GM23248 (cell line): Measurements from ENCODE around the gene UGGT1. TPM values are rescaled to one million over a fixed set of nuclear protein-coding genes. Genes with fewer than 3 reads are reported as not detected.

Source experiments
- DNase-seq: peaks from one replicate; pipeline ENCODE4 v3.0.0-alpha.2; 2015
- H2AFZ ChIP-seq: fragments of 200-600 bp; sonication (generic); 2 replicates; pipeline ENCODE4 v1.6.1; 2016; ENCODE audit warnings: antibody characterized with exemption
- H3F3A ChIP-seq: fragments of 200-600 bp; sonication (generic); 2 replicates; pipeline ENCODE4 v1.6.1; 2016; ENCODE audit warnings: mild to moderate bottlenecking, antibody characterized with exemption, mixed run types; ENCODE audit not compliant: insufficient read depth
- H3K27ac ChIP-seq: fragments of 200-600 bp; sonication (generic); 2 replicates; pipeline ENCODE4 v1.5.1; 2016; ENCODE audit warnings: mild to moderate bottlenecking
- H3K27me3 ChIP-seq: fragments of 200-600 bp; sonication (generic); replicated peaks from 2 replicates; pipeline ENCODE4 v1.6.1; 2016; ENCODE audit warnings: mild to moderate bottlenecking; ENCODE audit not compliant: insufficient read depth
- H3K36me3 ChIP-seq: fragments of 200-600 bp; sonication (generic); 2 replicates; pipeline ENCODE4 v1.6.1; 2016; ENCODE audit warnings: low read depth, mild to moderate bottlenecking
- H3K4me1 ChIP-seq: fragments of 200-600 bp; sonication (generic); 2 replicates; pipeline ENCODE4 v1.6.1; 2016; ENCODE audit warnings: mild to moderate bottlenecking; ENCODE audit not compliant: insufficient read depth
- H3K4me2 ChIP-seq: fragments of 200-600 bp; sonication (generic); one replicate; pipeline ENCODE4 v1.6.1; 2016; ENCODE audit warnings: mild to moderate bottlenecking; ENCODE audit not compliant: unreplicated experiment
- H3K4me3 ChIP-seq: fragments of 200-600 bp; sonication (generic); 2 replicates; pipeline ENCODE4 v1.5.1; 2016; ENCODE audit warnings: mild to moderate bottlenecking
- H3K79me2 ChIP-seq: fragments of 200-600 bp; sonication (generic); 2 replicates; pipeline ENCODE4 v1.6.1; 2016; ENCODE audit warnings: mild to moderate bottlenecking; ENCODE audit not compliant: insufficient read depth
- H3K9ac ChIP-seq: fragments of 200-600 bp; sonication (generic); 2 replicates; pipeline ENCODE4 v1.6.1; 2016; ENCODE audit warnings: mild to moderate bottlenecking
- H3K9me2 ChIP-seq: fragments of 200-600 bp; sonication (generic); 2 replicates; pipeline ENCODE4 v1.6.1; 2016; ENCODE audit warnings: mixed run types, mild to moderate bottlenecking, moderate library complexity; ENCODE audit not compliant: insufficient read depth
- H3K9me3 ChIP-seq: fragments of 200-600 bp; sonication (generic); one replicate; pipeline ENCODE4 v1.6.1; 2017; ENCODE audit warnings: low read depth
- H4K20me1 ChIP-seq: fragments of 200-600 bp; sonication (generic); 2 replicates; pipeline ENCODE4 v1.6.0; 2016; ENCODE audit not compliant: insufficient read depth
- EZH2 ChIP-seq: fragments of 200-600 bp; sonication (generic); IDR thresholded peaks from 2 replicates; pipeline ENCODE4 v1.6.1; 2018; ENCODE audit warnings: antibody characterized with exemption, mild to moderate bottlenecking; ENCODE audit not compliant: insufficient read depth, poor library complexity, severe bottlenecking
- EZH2phosphoT487 ChIP-seq: fragments of 200-600 bp; sonication (generic); IDR thresholded peaks from 2 replicates; pipeline ENCODE4 v1.6.1; 2018; ENCODE audit warnings: antibody characterized with exemption, moderate library complexity, mild to moderate bottlenecking, low read depth; ENCODE audit not compliant: insufficient read depth
- WGBS, 2 experiments: methylation state at CpG; one replicate each; pipeline ENCODE4 v1.1.6; 2015 to 2017; ENCODE audit warnings: low lambda C conversion rate in 2 of 2, low coverage in 1 of 2; ENCODE audit errors: missing lambda C conversion rate in 2 of 2; 5-methylcytosine and 5-hydroxymethylcytosine counted together
- in situ Hi-C: fragments of 300-500 bp; cut with MboI; formaldehyde crosslinking; loops from 2 replicates; pipeline ENCODE4 v1.15.0; 2020
- polyA plus RNA-seq: library from polyadenylated mRNA; unstranded; fragments of >200 nt; fragmentation: Nextera tagmentation; extraction: Ambion mirVana; gene quantifications from 2 replicates; pipeline ENCODE4 v1.2.1, GENCODE V29; 2016
- total RNA-seq: library from RNA; depleted of rRNA; stranded (reverse); fragments of >200 nt; shearing (Covaris generic); gene quantifications from 2 replicates; pipeline ENCODE4 v1.2.3, GENCODE V29; 2014

Gene UGGT1
- total and polyA plus RNA-seq, 2 experiments from 2014 or later: 16.9 to 53.6 TPM

DNA sequence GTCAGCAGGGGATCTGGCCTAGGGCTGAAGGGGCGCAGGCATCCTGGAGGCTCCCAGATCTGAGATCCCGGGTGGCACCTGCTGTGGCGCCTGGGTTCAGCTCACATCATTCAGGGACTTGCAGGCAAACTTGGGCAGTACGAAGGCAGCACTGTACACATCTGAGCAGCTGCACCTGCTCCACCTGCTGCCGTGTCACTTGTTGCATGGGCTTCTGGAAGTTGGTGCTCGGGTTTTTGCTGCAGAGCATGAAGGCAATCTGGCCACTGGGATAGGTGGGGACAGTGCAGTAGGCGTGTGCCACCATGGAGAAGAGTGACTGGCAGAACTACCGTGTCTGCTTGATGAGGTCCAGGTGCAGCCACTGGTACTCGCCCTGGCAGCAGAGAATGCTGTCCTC is 48.6 kb downstream of the UGGT1 start:
- no peaks in the 10 kb centered on the region for H3K9me2 ChIP-seq
- H3K9me3 ChIP-seq: no peaks in the 10 kb centered on the region
- WGBS, 2 experiments: 91 to 93% methylated on average over 9 of the region's 9 CpGs
- no peak overlapping the region for H2AFZ ChIP-seq
- H3K9ac ChIP-seq: no peak overlapping the region
- no peaks in the 10 kb centered on the region for H3K4me1 ChIP-seq
- no peak for DNase-seq
- H3K4me3 ChIP-seq: no peak overlapping the region
- no peaks in the 10 kb centered on the region for H4K20me1 ChIP-seq
- H3K27ac ChIP-seq: no peak overlapping the region
- in situ Hi-C loops: no loop called here
- no peak overlapping the region for H3K4me2 ChIP-seq
- TF ChIP-seq EZH2 (no peak), EZH2phosphoT487 (no peak)
- H3F3A ChIP-seq: no peaks in the 10 kb centered on the region
- no peaks in the 10 kb centered on the region for H3K27me3 ChIP-seq
- H3K36me3 ChIP-seq: peaks cover 33% of the 10 kb centered on the region
- no peaks in the 10 kb centered on the region for H3K79me2 ChIP-seq

DNA sequence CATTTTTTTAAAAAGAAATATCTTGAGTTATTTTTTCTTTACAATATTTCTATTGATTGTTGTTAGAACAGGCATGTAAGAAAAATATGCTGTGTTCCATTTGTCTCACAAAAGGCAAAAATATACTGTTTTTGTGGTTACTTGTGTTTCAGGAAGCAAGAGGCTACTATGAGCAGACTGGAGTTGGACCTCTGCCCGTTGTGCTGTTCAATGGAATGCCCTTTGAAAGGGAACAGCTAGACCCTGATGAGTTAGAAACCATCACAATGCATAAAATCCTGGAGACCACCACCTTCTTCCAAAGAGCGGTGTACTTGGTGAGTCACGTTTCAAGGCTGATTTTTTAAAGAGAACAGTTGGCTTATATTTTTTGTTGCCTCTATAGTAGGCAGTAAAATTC is 54.7 kb downstream of the UGGT1 start:
- no peaks in the 10 kb centered on the region for H3K4me1 ChIP-seq
- H3K9me2 ChIP-seq: no peaks in the 10 kb centered on the region
- no peak overlapping the region for H3K9ac ChIP-seq
- H3K9me3 ChIP-seq: no peaks in the 10 kb centered on the region
- no peaks in the 10 kb centered on the region for H3K79me2 ChIP-seq
- in situ Hi-C loops: no loop called here
- DNase-seq: no peak
- peaks cover 20% of the 10 kb centered on the region for H3K36me3 ChIP-seq
- no peak for TF ChIP-seq EZH2
- no peak for TF ChIP-seq EZH2phosphoT487
- no peak overlapping the region for H3K4me3 ChIP-seq
- no peaks in the 10 kb centered on the region for H3F3A ChIP-seq
- no peaks in the 10 kb centered on the region for H4K20me1 ChIP-seq
- no peak overlapping the region for H3K27ac ChIP-seq
- no peak overlapping the region for H3K4me2 ChIP-seq
- 96 to 99% methylated on average over 3 of the region's 3 CpGs for WGBS, 2 experiments
- H2AFZ ChIP-seq: no peak overlapping the region
- no peaks in the 10 kb centered on the region for H3K27me3 ChIP-seq

- Histone ChIP-seq H2AFZ (no peak overlapping the region), H3K9ac (no peak overlapping the region), H3K9me3 (no peaks in the 10 kb centered on the region), H4K20me1 (0 out of 2 replicates have a peak, but pooled peaks cover 4% of the 10 kb centered on the region), H3K79me2 (no peaks in the 10 kb centered on the region), H3K27me3 (no peaks in the 10 kb centered on the region), H3K4me3 (no peak overlapping the region), H3K4me1 (no peaks in the 10 kb centered on the region), H3K36me3 (peaks cover 51% of the 10 kb centered on the region), H3K9me2 (no peaks in the 10 kb centered on the region), H3F3A (no peaks in the 10 kb centered on the region), H3K4me2 (no peak overlapping the region), H3K27ac (no peak overlapping the region)
- DNase-seq: no peak
- no peak for TF ChIP-seq EZH2
- no peak for TF ChIP-seq EZH2phosphoT487
- in situ Hi-C loops: no loop called here
- 82 to 84% methylated on average over 3 of the region's 3 CpGs for WGBS, 2 experiments
Measured at GRCh38 chr2:128153786-128154185, 62.8 kb downstream of the UGGT1 start.

DNA sequence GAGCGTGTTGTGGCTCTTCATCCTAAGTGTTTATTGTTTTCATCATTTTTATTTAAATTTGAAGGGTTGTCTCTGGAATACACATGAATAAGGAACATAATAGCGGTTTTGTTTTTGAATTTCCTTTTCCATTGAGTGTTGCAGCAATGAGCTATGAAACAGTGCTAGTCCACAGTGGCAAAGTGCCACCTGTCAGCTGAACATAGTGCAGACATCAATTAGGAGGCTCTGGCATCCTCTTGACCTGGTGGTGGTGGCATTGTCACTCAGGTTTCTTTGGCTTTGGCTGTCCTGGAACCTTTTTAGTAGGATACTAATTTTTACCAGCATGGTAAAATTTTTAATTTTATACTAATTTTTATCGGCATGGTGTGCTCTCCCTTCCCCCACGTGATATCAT is 63.2 kb downstream of the UGGT1 start:
- Histone ChIP-seq H3K79me2 (no peaks in the 10 kb centered on the region), H3K4me1 (no peaks in the 10 kb centered on the region), H3K36me3 (peaks cover 51% of the 10 kb centered on the region), H3K4me3 (no peak overlapping the region), H3F3A (no peaks in the 10 kb centered on the region), H3K9ac (no peak overlapping the region), H2AFZ (no peak overlapping the region), H4K20me1 (0 out of 2 replicates have a peak, but pooled peaks cover 4% of the 10 kb centered on the region), H3K4me2 (no peak overlapping the region), H3K27me3 (no peaks in the 10 kb centered on the region), H3K9me2 (no peaks in the 10 kb centered on the region), H3K27ac (no peak overlapping the region), H3K9me3 (no peaks in the 10 kb centered on the region)
- no peak for DNase-seq
- 97 to 98% methylated on average over 4 of the region's 4 CpGs for WGBS, 2 experiments
- TF ChIP-seq EZH2 (no peak), EZH2phosphoT487 (no peak)
- in situ Hi-C loops: no loop called here

- TF ChIP-seq EZH2 (no peak), EZH2phosphoT487 (no peak)
- no peaks in the 10 kb centered on the region for H3K79me2 ChIP-seq
- H3K9me2 ChIP-seq: no peaks in the 10 kb centered on the region
- H3K27me3 ChIP-seq: no peaks in the 10 kb centered on the region
- no peaks in the 10 kb centered on the region for H3K4me1 ChIP-seq
- DNase-seq: no peak
- in situ Hi-C loops: no loop called here
- 97 to 99% methylated on average over 9 of the region's 9 CpGs for WGBS, 2 experiments
- H2AFZ ChIP-seq: no peak overlapping the region
- 0 out of 2 replicates have a peak, but pooled peaks cover 4% of the 10 kb centered on the region for H4K20me1 ChIP-seq
- H3K9me3 ChIP-seq: no peaks in the 10 kb centered on the region
- H3F3A ChIP-seq: no peaks in the 10 kb centered on the region
- H3K36me3 ChIP-seq: peaks cover 59% of the 10 kb centered on the region
- no peak overlapping the region for H3K27ac ChIP-seq
- H3K4me3 ChIP-seq: no peak overlapping the region
- H3K9ac ChIP-seq: no peak overlapping the region
- H3K4me2 ChIP-seq: no peak overlapping the region
Measured at GRCh38 chr2:128155970-128156369, 65.0 kb downstream of the UGGT1 start.
